ENCODE results near the gene C1QL2.

- TF ChIP-seq NR3C1 (IDR thresholded peaks at IDR 0.05) (no peak), POLR2A (IDR thresholded peaks at IDR 0.05; ENCODE audit: low read length) (no peak), MYC (IDR thresholded peaks at IDR 0.05; ENCODE audit: borderline replicate concordance, low read length) (no peak), CHD2 (IDR thresholded peaks at IDR 0.05; ENCODE audit: low read length, partially characterized antibody) (no peak), CEBPB (IDR thresholded peaks at IDR 0.05) (no peak), RAD21 (conservative IDR thresholded peaks at IDR 0.05 in 1 of 2, IDR thresholded peaks at IDR 0.05 in 1 of 2) (no peak), USF2 (IDR thresholded peaks at IDR 0.05) (no peak), ESRRA (IDR thresholded peaks at IDR 0.05; ENCODE audit: borderline replicate concordance, low read length) (no peak), HEYL (CRISPR knock-in tag; IDR thresholded peaks at IDR 0.05) (no peak), FOXS1 (CRISPR knock-in tag; IDR thresholded peaks at IDR 0.05) (no peak), EP300 (IDR thresholded peaks at IDR 0.05) (no peak), JUNB (IDR thresholded peaks at IDR 0.05) (no peak)
- TF ChIP-seq, protein P1, sequence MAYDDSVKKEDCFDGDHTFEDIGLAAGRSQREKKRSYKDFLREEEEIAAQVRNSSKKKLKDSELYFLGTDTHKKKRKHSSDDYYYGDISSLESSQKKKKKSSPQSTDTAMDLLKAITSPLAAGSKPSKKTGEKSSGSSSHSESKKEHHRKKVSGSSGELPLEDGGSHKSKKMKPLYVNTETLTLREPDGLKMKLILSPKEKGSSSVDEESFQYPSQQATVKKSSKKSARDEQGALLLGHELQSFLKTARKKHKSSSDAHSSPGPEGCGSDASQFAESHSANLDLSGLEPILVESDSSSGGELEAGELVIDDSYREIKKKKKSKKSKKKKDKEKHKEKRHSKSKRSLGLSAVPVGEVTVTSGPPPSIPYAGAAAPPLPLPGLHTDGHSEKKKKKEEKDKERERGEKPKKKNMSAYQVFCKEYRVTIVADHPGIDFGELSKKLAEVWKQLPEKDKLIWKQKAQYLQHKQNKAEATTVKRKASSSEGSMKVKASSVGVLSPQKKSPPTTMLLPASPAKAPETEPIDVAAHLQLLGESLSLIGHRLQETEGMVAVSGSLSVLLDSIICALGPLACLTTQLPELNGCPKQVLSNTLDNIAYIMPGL (CRISPR knock-in tag; IDR thresholded peaks at IDR 0.05; ENCODE audit: borderline replicate concordance) = no peak
- TF ChIP-seq, protein P2, sequence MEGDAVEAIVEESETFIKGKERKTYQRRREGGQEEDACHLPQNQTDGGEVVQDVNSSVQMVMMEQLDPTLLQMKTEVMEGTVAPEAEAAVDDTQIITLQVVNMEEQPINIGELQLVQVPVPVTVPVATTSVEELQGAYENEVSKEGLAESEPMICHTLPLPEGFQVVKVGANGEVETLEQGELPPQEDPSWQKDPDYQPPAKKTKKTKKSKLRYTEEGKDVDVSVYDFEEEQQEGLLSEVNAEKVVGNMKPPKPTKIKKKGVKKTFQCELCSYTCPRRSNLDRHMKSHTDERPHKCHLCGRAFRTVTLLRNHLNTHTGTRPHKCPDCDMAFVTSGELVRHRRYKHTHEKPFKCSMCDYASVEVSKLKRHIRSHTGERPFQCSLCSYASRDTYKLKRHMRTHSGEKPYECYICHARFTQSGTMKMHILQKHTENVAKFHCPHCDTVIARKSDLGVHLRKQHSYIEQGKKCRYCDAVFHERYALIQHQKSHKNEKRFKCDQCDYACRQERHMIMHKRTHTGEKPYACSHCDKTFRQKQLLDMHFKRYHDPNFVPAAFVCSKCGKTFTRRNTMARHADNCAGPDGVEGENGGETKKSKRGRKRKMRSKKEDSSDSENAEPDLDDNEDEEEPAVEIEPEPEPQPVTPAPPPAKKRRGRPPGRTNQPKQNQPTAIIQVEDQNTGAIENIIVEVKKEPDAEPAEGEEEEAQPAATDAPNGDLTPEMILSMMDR (IDR thresholded peaks at IDR 0.05) = no peak
Observed at GRCh38 chr2:119197126-119197405, 38.5 kb upstream of the C1QL2 start.

Data from A549 (cell line).